GM12864 (cell line): ENCODE results near the gene SPEG.
A peak's percentile ranks its signal among the peaks of the same experiment; 100 is the strongest.

Experiments
- DNase-seq: peaks from one replicate; pipeline ENCODE4 v3.0.0-alpha.2; 2011; ENCODE audit warnings: low read depth
- H3K4me3 ChIP-seq: 2 replicates; pipeline ENCODE4 v1.5.1; 2011; ENCODE audit warnings: mild to moderate bottlenecking, low read depth, low read length, control low read depth
- CTCF ChIP-seq: IDR thresholded peaks from 2 replicates; pipeline ENCODE4 v1.5.1; 2011; ENCODE audit warnings: low read depth, mild to moderate bottlenecking, moderate library complexity, low read length, control low read depth, inconsistent platforms; ENCODE audit errors: missing control alignments

Gene SPEG

DNA sequence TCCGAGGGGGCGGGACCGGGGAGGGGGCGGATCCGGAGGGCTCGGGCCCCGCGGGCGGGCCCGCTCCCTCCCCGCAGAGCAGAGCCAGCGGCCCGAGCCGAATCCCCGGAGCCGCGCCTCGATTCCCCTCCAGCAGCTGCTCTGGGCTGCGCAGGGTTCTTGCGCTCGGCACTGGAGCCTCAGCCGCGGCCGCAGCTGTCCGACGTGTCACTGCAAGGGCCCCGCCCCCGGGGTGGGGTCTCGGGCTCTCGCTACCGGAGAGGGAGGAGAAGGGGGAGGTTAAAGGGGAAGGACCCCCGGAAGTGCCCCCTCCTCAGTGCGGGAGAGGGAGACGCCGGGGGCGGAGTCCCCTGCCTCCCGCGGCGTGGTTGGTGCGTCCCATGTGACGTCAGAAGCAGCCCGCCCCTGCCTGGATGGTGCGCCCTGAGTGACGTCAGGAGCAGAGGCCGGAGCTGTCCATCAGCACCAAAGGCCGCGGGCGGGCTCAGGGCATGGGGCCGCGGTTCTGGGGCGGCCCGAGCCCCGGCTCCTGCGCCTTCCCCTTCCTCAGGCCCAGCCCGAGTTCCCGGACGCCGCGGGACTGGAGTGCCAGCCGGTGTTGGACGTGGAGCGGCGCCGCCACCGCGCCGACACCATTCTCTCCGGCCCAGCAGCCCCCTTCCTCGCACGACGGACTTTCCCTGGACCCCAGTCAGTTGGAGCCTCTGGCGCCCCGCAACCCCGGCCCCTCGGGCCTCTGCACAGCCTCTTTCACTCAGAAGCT is 109.1 kb downstream of the SPEG start, which contains the start of the genes CHPF and TMEM198:
Gene CHPF (minus strand): TSS at position 214 of the 763 bp plus-strand sequence. CDS start 271 bp downstream, outside the sequence.
Gene TMEM198 (plus strand): TSS at position 433 of the 763 bp plus-strand sequence. CDS start 700 bp downstream, outside the sequence.
- no peak for TF ChIP-seq CTCF
- DNase-seq = peak; percentile 89
- H3K4me3 ChIP-seq = peak within 1 kb of the TSS; percentile 85

DNA sequence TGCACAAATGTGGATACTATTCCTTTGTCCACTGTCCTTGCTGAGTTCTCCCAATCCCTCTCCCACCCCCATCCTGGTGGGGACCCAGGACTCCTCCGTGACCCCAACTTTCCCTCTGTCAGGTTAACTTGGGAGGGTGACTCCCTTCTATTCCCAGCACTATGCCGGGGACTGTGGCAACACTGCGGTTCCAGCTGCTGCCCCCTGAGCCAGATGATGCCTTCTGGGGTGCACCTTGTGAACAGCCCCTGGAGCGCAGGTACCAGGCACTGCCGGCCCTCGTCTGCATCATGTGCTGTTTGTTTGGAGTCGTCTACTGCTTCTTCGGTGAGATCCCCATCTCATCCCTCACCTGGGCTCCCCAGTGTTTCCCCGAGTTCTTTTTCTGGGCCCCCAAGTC is 109.9 kb downstream of the SPEG start:
- TF ChIP-seq CTCF = no peak
- DNase-seq = no peak
- no peak overlapping the region; the same call in 1 of the 2 replicates for H3K4me3 ChIP-seq

DNA sequence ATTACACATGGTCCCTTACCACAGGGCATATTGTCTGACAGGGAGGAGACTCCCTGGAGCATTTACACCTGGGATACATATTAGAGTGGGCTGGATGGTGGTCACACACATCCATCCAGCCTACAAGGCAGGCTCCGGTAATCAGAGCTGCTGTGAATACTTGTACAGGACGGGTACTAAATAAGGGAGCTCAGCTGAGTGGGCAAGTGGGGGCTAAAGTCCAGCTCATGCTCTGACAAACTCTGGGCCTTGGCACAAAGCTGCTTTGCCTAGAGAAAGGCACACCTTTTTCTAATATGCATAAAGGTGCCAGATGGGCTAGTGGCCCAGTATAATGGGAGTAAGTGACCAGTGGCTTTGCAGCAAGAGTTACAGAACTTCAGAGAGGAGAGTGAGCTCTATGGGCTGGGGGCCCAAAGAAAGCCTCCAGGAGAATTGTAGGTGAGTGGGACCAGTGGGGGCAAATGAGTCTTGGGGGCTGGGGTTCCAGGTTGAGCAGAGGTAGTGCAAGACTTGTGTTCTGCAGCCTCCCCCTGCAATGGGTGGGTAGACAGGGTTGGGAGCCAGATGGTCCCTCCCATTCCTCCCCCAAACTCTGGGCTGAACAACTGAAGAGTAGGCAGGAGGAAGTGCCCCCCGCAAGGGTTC is 110.8 kb downstream of the SPEG start:
- H3K4me3 ChIP-seq = no peak overlapping the region
- DNase-seq = no peak
- TF ChIP-seq CTCF = no peak

GRCh38 chr2:219545943-219546352 is 111.3 kb downstream of the SPEG start:
- TF ChIP-seq CTCF = no peak
- no peak for DNase-seq

DNA sequence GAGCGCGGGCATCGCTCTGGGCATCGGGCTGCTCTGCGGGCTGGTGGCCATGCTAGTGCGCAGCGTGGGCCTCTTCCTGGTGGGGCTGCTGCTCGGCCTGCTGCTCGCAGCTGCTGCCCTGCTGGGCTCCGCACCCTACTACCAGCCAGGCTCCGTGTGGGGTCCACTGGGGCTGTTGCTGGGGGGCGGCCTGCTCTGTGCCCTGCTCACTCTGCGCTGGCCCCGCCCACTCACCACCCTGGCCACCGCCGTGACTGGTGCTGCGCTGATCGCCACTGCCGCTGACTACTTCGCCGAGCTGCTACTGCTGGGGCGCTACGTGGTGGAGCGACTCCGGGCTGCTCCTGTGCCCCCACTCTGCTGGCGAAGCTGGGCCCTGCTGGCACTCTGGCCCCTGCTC is 113.0 kb downstream of the SPEG start:
- DNase-seq = no peak
- TF ChIP-seq CTCF = no peak
- H3K4me3 ChIP-seq = no peak overlapping the region

More at GRCh38 chr2:219545943-219546352, 111.3 kb downstream of the SPEG start:
- H3K4me3 ChIP-seq = no peak overlapping the region
